ENCODE measurements around the gene CNTNAP4.

DNA sequence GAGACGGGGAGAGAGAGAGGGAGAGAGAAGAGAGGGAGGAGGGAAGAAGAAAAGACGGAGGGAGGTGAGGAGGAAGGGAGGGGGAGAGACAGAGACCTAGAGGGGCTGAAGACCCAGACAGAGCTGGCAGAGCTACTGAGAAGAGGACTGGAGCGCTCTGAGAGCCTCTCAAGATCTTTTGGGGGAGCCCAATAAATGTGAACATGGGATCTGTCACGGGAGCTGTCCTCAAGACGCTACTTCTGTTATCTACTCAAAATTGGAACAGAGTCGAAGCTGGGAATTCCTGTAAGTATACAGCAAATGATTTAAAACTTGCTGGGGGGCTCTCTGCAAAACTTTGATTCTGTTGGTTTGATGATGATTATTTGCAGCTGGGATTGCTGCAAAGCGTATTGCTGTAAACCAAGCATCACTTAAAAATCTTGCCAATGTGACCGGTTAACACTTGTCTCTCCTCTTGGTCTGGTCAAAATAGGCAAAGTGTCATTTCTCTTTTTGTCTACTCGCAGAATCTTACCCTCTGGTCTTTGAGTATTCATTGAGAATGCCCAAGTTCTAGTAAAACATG, 344 bp downstream of the CNTNAP4 start:
- TF ChIP-seq, protein P1, sequence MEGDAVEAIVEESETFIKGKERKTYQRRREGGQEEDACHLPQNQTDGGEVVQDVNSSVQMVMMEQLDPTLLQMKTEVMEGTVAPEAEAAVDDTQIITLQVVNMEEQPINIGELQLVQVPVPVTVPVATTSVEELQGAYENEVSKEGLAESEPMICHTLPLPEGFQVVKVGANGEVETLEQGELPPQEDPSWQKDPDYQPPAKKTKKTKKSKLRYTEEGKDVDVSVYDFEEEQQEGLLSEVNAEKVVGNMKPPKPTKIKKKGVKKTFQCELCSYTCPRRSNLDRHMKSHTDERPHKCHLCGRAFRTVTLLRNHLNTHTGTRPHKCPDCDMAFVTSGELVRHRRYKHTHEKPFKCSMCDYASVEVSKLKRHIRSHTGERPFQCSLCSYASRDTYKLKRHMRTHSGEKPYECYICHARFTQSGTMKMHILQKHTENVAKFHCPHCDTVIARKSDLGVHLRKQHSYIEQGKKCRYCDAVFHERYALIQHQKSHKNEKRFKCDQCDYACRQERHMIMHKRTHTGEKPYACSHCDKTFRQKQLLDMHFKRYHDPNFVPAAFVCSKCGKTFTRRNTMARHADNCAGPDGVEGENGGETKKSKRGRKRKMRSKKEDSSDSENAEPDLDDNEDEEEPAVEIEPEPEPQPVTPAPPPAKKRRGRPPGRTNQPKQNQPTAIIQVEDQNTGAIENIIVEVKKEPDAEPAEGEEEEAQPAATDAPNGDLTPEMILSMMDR (IDR thresholded peaks at IDR 0.05) = no peak
- TF ChIP-seq, protein P2, sequence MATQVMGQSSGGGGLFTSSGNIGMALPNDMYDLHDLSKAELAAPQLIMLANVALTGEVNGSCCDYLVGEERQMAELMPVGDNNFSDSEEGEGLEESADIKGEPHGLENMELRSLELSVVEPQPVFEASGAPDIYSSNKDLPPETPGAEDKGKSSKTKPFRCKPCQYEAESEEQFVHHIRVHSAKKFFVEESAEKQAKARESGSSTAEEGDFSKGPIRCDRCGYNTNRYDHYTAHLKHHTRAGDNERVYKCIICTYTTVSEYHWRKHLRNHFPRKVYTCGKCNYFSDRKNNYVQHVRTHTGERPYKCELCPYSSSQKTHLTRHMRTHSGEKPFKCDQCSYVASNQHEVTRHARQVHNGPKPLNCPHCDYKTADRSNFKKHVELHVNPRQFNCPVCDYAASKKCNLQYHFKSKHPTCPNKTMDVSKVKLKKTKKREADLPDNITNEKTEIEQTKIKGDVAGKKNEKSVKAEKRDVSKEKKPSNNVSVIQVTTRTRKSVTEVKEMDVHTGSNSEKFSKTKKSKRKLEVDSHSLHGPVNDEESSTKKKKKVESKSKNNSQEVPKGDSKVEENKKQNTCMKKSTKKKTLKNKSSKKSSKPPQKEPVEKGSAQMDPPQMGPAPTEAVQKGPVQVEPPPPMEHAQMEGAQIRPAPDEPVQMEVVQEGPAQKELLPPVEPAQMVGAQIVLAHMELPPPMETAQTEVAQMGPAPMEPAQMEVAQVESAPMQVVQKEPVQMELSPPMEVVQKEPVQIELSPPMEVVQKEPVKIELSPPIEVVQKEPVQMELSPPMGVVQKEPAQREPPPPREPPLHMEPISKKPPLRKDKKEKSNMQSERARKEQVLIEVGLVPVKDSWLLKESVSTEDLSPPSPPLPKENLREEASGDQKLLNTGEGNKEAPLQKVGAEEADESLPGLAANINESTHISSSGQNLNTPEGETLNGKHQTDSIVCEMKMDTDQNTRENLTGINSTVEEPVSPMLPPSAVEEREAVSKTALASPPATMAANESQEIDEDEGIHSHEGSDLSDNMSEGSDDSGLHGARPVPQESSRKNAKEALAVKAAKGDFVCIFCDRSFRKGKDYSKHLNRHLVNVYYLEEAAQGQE (IDR thresholded peaks at IDR 0.05; ENCODE audit: low read depth, low read length) = no peak
- TF ChIP-seq, protein P3, sequence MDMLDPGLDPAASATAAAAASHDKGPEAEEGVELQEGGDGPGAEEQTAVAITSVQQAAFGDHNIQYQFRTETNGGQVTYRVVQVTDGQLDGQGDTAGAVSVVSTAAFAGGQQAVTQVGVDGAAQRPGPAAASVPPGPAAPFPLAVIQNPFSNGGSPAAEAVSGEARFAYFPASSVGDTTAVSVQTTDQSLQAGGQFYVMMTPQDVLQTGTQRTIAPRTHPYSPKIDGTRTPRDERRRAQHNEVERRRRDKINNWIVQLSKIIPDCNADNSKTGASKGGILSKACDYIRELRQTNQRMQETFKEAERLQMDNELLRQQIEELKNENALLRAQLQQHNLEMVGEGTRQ (IDR thresholded peaks at IDR 0.05; ENCODE audit: borderline replicate concordance, low read depth, low read length) = no peak
- TF ChIP-seq EZH2phosphoT487 (IDR thresholded peaks at IDR 0.05; ENCODE audit: borderline replicate concordance, low read depth) = no peak
- TF ChIP-seq FOXM1 (IDR thresholded peaks at IDR 0.05; ENCODE audit: low read depth) = no peak
- TF ChIP-seq RXRA (IDR thresholded peaks at IDR 0.05; ENCODE audit: borderline replicate concordance, low read depth) = no peak
- TF ChIP-seq NFIC (IDR thresholded peaks at IDR 0.05; ENCODE audit: borderline replicate concordance) = no peak

Measured in SK-N-SH (cell line).